DND-41 (cell line): ENCODE measurements around the gene MERTK.

ENCODE experiments used
- ATAC-seq: fragments of 200-7000 bp; cut with Tn5 transposase; 3 replicates; pipeline ENCODE4 v1.9.1; 2021; ENCODE audit warnings: low read depth; ENCODE audit not compliant: insufficient read depth
- DNase-seq: peaks from one replicate; pipeline ENCODE4 v3.0.0-alpha.2; 2020
- H2AFZ ChIP-seq: 2 replicates; pipeline ENCODE4 v1.6.0; 2012; ENCODE audit warnings: low read depth, low read length
- H3K27ac ChIP-seq: 2 replicates; pipeline ENCODE4 v1.5.1; 2012; ENCODE audit warnings: low read length, inconsistent platforms
- H3K27me3 ChIP-seq: fragments of 200-600 bp; sonication (generic); 2 replicates; pipeline ENCODE4 v1.6.0; 2012; ENCODE audit warnings: low read length, mild to moderate bottlenecking, inconsistent platforms; ENCODE audit not compliant: insufficient read depth, poor library complexity
- H3K36me3 ChIP-seq: 2 replicates; pipeline ENCODE4 v1.5.1; 2012; ENCODE audit warnings: low read length, inconsistent platforms; ENCODE audit not compliant: insufficient read depth
- H3K4me1 ChIP-seq: 2 replicates; pipeline ENCODE4 v1.5.1; 2012; ENCODE audit warnings: mild to moderate bottlenecking, low read length; ENCODE audit not compliant: insufficient read depth
- H3K4me2 ChIP-seq: 2 replicates; pipeline ENCODE4 v1.6.0; 2012; ENCODE audit warnings: mild to moderate bottlenecking, moderate library complexity, low read length, inconsistent platforms; ENCODE audit not compliant: insufficient read depth
- H3K4me3 ChIP-seq, 2 experiments: fragments of 200-600 bp in 1 of 2; shearing (Covaris generic) in 1 of 2; 2 replicates each; pipeline ENCODE4 v1.5.1; 2012 to 2016; ENCODE audit warnings: inconsistent platforms in 2 of 2, low read length in 2 of 2, mild to moderate bottlenecking in 2 of 2, low read depth in 1 of 2, moderate library complexity in 1 of 2
- H3K79me2 ChIP-seq: 2 replicates; pipeline ENCODE4 v1.6.0; 2012; ENCODE audit warnings: low read length, inconsistent platforms; ENCODE audit not compliant: insufficient read depth
- H3K9ac ChIP-seq: 2 replicates; pipeline ENCODE4 v1.6.0; 2012; ENCODE audit warnings: low read depth, mild to moderate bottlenecking, inconsistent platforms, low read length, moderate library complexity
- H3K9me3 ChIP-seq: 2 replicates; pipeline ENCODE4 v1.5.1; 2012; ENCODE audit warnings: low read length, moderate library complexity, mild to moderate bottlenecking, inconsistent platforms; ENCODE audit not compliant: insufficient read depth, severe bottlenecking
- H4K20me1 ChIP-seq: 2 replicates; pipeline ENCODE4 v1.6.0; 2012; ENCODE audit warnings: low read length; ENCODE audit not compliant: insufficient read depth
- EZH2 ChIP-seq: IDR thresholded peaks from 3 replicates; pipeline ENCODE4 v1.6.1; 2012; ENCODE audit warnings: borderline replicate concordance, low read depth, mild to moderate bottlenecking, moderate library complexity, low read length, inconsistent platforms; ENCODE audit not compliant: severe bottlenecking
- TF ChIP-seq, protein P1 (sequence below): IDR thresholded peaks from 2 replicates; pipeline ENCODE4 v1.5.1; 2012; ENCODE audit warnings: borderline replicate concordance, low read length, moderate library complexity, mild to moderate bottlenecking; ENCODE audit not compliant: poor library complexity, severe bottlenecking; ENCODE audit errors: extremely low read depth

MERTK gene

GRCh38 chr2:112053917-112054846, 155.8 kb downstream of the MERTK start:
- DNase-seq = peak; percentile 98
- H3K4me2 ChIP-seq = peak overlapping the region; percentile 94
- H3K9me3 ChIP-seq = no peaks in the 10 kb centered on the region
- TF ChIP-seq, protein P1, sequence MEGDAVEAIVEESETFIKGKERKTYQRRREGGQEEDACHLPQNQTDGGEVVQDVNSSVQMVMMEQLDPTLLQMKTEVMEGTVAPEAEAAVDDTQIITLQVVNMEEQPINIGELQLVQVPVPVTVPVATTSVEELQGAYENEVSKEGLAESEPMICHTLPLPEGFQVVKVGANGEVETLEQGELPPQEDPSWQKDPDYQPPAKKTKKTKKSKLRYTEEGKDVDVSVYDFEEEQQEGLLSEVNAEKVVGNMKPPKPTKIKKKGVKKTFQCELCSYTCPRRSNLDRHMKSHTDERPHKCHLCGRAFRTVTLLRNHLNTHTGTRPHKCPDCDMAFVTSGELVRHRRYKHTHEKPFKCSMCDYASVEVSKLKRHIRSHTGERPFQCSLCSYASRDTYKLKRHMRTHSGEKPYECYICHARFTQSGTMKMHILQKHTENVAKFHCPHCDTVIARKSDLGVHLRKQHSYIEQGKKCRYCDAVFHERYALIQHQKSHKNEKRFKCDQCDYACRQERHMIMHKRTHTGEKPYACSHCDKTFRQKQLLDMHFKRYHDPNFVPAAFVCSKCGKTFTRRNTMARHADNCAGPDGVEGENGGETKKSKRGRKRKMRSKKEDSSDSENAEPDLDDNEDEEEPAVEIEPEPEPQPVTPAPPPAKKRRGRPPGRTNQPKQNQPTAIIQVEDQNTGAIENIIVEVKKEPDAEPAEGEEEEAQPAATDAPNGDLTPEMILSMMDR = no peak
- no peak for TF ChIP-seq EZH2
- H3K4me3 ChIP-seq = peak overlapping the region; percentile 33 to 80
- H3K27me3 ChIP-seq = no peaks in the 10 kb centered on the region
- peak overlapping the region; percentile 98 for H2AFZ ChIP-seq
- no peaks in the 10 kb centered on the region for H4K20me1 ChIP-seq
- H3K27ac ChIP-seq = peak overlapping the region; percentile 85
- peak overlapping the region; percentile 61 for H3K9ac ChIP-seq
- H3K79me2 ChIP-seq = peaks cover 17% of the 10 kb centered on the region
- peaks cover 3% of the 10 kb centered on the region; the same call in 1 of the 2 replicates for H3K36me3 ChIP-seq
- ATAC-seq = peak; percentile 71
- peaks cover 25% of the 10 kb centered on the region for H3K4me1 ChIP-seq

DNA sequence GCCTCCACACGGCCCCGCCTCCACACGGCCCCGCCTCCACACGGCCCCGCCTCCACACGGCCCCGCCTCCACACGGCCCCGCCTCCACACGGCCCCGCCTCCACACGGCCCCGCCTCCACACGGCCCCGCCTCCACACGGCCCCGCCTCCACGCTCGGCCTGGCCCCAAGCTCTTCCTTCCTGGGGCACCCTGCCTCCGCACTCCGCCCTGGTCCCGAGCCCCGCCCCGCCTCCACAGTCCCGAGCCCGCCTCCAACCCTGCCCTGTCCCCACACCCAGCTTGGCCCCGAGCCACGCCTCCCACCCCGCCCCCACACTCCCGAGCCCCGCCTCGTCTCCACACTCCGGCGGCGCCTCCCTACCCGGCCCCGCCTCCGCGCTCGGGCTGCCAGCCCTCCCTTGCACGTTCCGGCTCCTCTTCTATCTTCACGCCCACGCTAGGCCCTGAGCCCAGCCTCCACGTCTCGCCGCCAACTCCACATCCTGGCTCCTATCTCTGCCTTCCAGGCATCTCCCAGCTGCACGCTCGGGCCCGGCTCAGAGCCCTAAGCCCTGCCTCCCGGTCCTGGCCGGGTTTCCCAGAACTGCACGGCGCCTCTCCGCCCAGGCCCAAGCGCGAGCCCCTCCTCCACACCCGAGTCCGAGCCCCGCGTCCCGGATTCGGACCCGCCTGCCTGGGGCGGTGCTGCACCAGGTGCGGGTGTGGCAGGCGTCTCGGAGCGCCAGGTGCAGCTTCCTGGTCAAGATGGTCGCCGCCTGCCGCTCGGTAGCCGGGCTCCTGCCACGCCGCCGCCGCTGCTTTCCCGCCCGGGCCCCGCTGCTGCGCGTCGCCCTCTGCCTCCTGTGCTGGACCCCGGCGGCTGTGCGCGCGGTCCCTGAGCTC, 156.7 kb downstream of the MERTK start, which contains the start of gene TMEM87B:
Gene TMEM87B, plus strand, starts transcription at position 423 of the 883 bp plus-strand sequence. Its CDS starts 323 bp downstream, at position 746.
- no peak for TF ChIP-seq EZH2
- TF ChIP-seq, protein P1 = no peak
- ATAC-seq (peak; percentile 74), DNase-seq (peak; percentile 99)
- Histone ChIP-seq H3K9ac (peak within 1 kb of the TSS; percentile 91), H3K27me3 (no peaks in the 10 kb centered on the region), H3K36me3 (peaks cover 6% of the 10 kb centered on the region; the same call in 1 of the 2 replicates), H3K79me2 (peaks cover 17% of the 10 kb centered on the region), H3K4me1 (peaks cover 25% of the 10 kb centered on the region), H3K4me2 (peak within 1 kb of the TSS; percentile 94), H3K9me3 (no peaks in the 10 kb centered on the region), H3K4me3 (peak within 1 kb of the TSS; percentile 45 to 85), H3K27ac (peak within 1 kb of the TSS; percentile 88), H2AFZ (peak within 1 kb of the TSS; percentile 98), H4K20me1 (no peaks in the 10 kb centered on the region)

GRCh38 chr2:112055730-112056625, 157.6 kb downstream of the MERTK start:
- Histone ChIP-seq H3K36me3 (peaks cover 6% of the 10 kb centered on the region; the same call in 1 of the 2 replicates), H3K4me2 (peak overlapping the region; percentile 87), H4K20me1 (no peaks in the 10 kb centered on the region), H3K4me3 (peak overlapping the region; percentile 45 to 85), H2AFZ (peak overlapping the region; percentile 80), H3K27me3 (no peaks in the 10 kb centered on the region), H3K27ac (peak overlapping the region; percentile 88), H3K79me2 (peaks cover 17% of the 10 kb centered on the region), H3K4me1 (peaks cover 25% of the 10 kb centered on the region), H3K9me3 (no peaks in the 10 kb centered on the region), H3K9ac (peak overlapping the region; percentile 91)
- ATAC-seq (no peak), DNase-seq (peak; percentile 62)
- TF ChIP-seq EZH2 = no peak
- TF ChIP-seq, protein P1 = no peak
